SKM-1 treated with dmso at 0.1 percent for 144 hours (cell line): Measurements from ENCODE around the gene PDE1C.

ENCODE experiments used
- DNase-seq: peaks from one replicate; lab custom pipeline; 2025; ENCODE audit not compliant: unreplicated experiment; lab: John Stamatoyannopoulos, UW

PDE1C gene

DNA sequence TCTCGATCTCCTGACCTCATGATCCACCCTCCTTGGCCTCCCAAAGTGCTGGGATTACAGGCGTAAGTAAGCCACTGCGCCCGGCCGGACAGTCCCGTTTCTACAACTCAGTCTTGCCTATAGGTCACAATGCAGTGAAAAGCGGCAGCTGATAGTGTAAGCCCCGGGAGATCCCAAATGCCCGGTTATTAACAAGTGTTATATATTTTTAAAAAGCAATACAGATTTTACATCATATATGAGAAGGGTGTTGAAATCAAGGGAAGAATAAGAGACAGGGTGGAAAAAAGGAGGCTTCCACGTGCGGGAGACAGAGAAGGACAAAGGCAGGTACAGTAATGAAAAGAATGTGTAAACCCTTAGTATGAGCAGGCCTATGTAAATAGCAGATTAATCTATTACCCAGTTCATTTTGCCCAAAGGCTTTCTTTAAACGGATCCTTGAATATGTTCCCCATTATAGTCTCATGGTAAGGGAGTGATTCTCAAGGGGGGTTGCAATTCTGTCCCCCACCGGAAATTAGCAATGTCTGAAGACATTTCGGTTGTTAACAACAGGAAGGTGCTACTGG lies 170.8 kb downstream of the PDE1C start:
- DNase-seq: no peak

- no peak for DNase-seq
Measured at GRCh38 chr7:31896925-31897324, 173.3 kb downstream of the PDE1C start.

DNA sequence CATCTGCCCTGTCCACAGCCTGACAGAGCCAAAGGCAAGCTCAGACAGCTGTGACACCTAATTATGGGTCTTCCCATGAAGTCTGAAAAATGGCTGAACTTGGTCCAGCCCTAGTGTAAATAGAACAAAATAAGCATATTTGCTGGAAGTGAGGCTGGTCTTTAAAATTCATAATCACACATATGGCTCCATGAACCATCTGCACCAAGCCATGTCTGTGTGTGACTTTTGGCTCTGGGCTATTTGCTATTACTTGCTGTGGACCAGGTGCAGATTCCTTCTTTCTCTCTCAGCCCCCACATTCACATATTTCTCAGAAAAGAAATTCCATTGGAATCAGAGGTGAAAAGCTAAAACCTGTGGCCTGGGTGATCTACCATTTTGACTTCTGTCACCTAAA lies 175.9 kb downstream of the PDE1C start:
- no peak for DNase-seq

GRCh38 chr7:31893365-31893764 lies 176.8 kb downstream of the PDE1C start:
- no peak for DNase-seq

GRCh38 chr7:31892099-31892829 lies 177.9 kb downstream of the PDE1C start:
- no peak for DNase-seq

DNA sequence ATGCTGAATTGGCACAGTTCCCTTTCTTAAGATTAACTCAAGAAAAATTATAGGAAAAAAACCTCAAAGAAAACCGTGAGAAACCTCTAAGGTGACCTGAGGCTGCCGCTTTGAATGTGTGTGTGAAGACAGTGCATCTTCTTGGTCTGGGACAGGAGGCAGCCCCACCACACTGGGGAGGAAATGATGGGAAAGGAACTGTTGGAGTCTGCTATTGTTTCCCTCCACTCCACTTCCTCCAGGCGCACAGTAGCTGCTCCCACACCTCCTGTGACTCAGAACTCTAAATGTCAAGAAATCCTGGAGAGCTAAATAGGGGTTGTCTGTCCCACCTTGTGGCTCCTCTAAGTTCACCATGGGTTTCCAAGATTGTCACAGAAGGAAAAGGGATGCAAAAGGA lies 179.4 kb downstream of the PDE1C start:
- peak; percentile 39 for DNase-seq

DNA sequence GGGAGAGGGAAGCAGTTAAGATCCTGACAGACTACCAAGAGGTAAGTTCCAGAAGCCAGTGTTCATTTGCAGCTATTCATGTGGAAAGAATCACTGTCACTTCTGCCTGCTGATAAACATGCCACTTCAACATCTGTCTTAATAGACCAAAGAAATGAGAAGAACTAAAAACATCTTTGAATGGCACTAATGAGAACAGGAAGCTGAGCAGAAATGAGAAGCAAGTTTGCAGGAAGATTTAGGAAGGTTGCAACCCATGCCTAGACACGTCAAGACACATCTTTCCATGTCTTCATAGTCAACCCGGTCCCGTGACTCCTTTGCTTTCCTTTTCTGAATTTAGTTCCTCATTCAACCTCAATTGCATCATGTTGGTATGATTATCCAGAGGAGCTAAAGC lies 180.0 kb downstream of the PDE1C start:
- DNase-seq: peak; percentile 94

- no peak for DNase-seq
Measured at GRCh38 chr7:31887006-31887405, 183.2 kb downstream of the PDE1C start.

DNA sequence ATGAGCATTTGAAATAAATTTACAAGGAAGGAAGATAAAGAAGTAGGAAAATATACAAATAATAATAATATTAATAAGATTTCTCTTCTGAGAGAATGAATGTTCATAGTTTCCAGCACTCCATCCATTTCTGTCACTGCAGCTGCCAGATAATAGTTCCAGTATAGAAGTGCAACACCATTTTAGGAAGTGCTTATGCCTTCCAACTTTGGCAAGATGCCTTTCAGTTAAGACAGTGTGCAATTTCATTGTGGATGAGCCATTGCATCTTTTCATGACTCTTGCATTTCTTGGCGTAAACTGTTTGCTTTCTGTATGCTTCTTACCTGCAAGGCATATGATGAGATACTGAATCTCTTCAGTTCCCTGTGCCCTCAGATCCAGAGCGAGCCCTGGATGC lies 185.0 kb downstream of the PDE1C start:
- DNase-seq: no peak

DNA sequence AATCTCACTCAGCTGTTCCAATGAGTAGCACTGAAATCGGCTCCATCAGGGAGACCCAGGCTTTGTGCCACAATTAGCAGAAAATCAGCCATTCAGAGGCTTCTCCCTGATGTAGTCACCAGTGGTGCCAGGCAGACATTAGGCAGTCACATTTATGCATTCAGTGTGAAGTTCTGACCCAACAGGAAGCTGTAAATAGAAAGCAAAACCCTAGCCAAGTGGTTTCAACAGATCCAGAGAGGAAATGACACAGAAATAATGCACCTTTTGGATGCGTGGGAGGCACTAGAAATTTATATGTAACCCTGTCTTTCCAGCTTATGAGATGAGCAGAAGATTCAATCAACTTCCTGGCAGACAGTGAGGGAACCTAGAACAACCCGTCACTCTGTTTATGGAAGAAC lies 186.4 kb downstream of the PDE1C start:
- DNase-seq: peak; percentile 25

DNA sequence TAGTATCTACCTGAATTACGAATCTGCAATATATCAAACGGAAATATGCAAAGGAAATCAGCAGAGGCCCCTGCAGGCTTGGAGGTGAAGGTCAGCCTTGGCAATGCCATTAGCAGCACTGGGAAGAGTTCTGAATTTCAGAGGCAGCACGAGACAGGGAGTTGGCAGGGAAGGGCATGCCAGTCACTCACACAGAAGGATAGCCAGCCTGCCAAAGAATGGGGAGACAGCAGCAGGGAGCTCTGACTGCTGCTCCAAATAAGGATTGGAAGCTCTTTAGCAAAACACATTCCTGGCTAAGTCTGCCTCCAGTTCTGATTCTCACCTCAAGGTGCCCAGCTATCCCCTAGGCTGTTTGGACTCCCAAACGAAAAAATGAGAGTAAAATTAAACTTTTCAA lies 188.0 kb downstream of the PDE1C start:
- DNase-seq: no peak

GRCh38 chr7:31878875-31879274 lies 191.3 kb downstream of the PDE1C start:
- DNase-seq: no peak

DNA sequence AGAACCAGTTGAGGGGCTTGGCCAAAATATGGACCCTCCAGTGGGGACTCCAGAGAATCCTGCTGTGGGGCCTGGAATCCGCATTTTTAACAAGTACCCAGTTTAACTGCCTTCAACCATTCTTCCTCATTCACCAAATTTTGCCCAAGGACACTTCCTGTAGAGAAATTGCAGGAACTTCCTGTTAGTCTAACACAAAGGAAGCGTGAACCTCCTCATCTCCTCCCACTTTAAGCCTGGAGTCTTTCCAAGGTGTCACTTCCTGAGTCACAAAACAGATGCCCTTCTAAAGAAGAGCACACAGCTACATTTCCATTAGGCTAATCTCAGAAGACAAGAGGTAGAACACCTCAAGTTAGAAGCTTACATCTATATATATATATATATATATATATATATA lies 194.8 kb downstream of the PDE1C start:
- DNase-seq: peak; percentile 48

DNA sequence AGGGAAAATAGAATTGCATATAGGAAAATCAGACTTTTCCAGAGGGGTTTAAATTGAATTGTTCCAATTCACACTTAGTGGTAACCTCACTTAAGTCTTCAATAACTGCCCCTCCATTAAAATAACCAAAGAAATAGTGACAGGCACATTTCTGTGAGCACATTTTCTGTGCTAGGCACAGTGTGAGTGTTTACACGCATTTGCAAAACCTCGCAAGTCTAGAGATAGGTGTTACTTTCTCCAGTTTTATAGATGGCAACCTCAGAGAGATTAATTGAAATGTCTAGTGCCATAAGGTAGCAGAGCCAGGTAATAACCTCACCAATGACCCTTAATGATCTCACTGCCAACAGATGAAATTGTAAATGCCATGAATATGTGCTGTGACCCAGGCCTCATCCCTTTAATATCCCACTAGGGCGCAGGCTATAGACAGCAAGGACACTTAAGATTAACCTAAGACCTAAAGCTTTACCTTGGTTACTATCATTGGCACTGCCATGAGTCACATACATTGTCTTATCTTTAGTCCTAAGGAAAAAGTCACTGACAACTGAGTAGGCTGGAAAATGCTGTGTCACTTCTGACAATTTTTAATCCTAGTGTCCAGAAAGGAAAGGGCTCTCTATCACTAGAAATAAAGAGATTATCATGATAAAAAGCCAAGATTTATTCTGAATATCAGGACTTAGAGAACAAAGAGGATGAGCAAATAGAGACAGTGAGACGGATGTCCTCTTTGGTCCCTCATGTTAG lies 195.4 kb downstream of the PDE1C start:
- no peak for DNase-seq

DNA sequence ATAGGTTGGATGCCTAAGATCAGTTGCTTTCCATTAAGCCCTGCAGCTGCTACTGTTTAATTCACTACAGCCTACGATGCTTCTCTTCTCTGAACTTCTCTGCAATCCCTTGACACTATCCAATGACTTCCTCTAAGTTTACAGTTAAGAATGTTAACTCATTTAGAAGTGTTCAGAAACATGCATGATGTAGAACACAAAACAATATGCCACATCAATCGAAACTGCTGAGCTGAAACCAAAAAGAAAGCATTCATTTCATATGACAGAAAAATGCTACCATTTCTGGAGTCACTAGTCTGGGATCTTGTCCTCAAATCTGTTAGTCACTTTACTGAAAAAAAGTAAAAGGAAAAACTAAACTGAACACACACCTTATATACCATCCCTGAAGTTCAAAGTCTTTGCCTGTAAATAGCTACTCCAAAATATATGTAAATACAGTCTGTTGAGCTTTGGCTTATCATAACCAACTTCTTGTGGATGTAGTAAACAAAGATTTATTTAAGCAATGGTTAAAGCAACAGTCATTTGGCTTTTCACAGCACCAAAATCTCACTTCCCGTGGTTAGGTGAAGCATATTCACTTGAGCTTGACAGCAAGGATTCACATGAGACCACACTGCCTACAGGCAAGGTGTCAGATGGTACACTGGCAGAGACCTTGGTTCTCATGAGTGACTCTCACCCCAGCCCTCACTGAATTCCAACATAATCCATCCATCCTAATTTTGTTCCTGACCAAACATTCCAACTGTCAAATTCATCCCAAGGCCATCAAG lies 196.2 kb downstream of the PDE1C start:
- DNase-seq: no peak

GRCh38 chr7:31872545-31873370 lies 197.4 kb downstream of the PDE1C start:
- DNase-seq: no peak

DNA sequence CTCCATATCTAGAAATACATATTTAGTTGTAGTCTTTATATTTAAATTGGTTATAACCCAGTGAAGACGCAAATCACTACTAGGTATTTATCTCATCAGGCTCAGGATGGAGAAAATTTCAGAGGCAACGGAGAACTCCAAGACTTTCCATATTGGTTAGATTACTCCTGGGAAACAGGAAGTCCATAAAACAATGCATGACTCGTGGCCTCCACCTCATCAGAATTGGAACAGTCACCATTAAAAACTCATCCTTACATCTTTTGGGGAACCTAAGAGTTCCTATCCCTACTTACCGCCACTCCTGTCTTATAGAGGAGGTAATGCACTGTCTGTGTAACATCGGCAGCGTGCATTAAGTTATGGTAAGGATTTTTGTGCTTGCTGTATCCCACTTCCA lies 205.6 kb downstream of the PDE1C start:
- DNase-seq: no peak

- no peak for DNase-seq
Measured at GRCh38 chr7:31860925-31861324, 209.3 kb downstream of the PDE1C start.

DNA sequence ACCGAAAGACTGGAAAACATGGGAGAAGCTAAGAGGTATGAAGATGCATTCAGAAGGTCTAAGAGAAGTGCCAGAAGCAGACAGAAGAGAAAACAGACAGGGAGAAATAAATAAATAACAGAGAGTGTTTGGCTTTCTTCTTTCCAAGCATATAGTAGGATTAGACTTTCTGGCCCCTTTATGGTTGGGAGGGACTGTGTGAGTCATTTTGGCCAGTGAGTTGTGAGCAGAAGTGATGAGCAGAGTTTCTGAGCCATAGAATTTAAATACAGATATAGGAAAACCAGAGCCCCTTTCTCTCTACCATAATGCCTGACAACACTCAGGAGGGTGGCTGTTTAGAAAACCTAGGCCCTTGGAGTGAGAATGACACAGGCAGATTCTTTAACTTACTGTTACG lies 212.2 kb downstream of the PDE1C start:
- no peak for DNase-seq

- DNase-seq: no peak
Measured at GRCh38 chr7:31857172-31857571, 213.0 kb downstream of the PDE1C start.

DNA sequence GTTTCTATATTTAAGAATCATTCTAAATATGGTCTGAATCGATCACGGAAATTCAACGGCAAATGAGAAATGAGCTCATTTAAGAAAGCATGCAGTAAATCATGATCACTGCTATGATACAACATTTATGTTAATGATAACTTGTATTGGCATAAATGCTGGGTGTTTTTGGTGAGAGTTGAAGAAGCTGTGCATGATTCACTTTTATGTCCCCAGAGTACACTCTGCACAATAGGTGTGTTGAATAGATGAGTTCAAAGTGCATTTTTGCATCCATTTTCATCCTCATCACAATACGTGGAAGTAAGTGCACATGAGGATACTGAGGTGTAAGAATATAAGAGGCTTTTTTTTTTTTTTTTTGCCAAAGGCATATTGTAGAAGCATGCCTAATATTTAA lies 213.9 kb downstream of the PDE1C start:
- DNase-seq: no peak
